Measurements from ENCODE around the gene RASL11A.
"Not testable (repeated sequence)": the region's sequence is repeated elsewhere in the genome, so short reads cannot be mapped to it uniquely, and the experiment has no call there.

RASL11A gene

DNA sequence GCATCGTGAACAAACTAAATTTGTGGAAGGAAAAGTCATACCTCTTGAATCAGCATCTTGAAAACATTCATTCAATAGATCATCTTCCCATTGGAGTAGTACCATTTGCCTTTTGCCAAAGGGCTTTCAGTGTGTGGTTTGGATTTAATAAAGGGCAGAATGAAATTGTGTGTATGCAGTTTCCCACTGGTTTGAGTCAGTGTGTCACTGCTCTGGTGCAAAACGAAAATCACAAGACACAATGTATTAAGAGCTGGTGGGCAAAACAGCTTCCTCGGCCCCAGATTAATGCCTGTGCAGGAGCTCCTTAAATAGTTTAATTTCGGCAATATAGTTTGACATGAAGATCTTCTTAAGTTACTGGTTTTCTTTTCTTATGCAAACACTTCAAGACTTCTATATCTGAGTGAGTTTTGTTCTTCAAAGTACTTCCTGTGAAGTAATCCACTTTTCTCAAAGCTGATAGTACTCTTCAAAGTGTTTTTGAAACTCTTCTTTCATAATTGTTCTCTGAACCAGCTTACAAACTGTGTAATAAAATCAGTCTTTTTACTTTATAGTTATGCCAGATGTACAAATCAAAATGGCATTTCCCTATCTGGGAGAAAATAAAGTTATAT is 32.1 kb downstream of the RASL11A start:
- DNase-seq = no peak

DNA sequence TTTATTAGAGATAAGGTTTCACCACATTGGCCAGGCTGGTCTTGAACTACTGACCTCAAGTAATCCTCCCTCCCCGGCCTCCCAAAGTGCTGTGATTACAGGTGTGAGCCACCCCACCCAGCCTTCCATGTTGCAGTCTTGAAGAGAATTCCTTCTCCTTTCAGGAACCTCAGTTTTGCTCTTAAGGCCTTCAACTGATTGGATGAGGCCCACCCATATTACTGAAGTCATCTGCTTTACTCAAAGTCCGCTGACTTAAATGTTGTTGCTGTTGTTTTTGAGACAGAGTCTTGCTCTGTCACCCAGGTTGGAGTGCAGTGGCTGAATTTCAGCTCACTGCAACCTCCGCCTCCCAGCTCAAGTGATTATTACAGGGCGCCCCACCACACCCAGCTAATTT is 33.5 kb downstream of the RASL11A start:
- DNase-seq = no peak

DNA sequence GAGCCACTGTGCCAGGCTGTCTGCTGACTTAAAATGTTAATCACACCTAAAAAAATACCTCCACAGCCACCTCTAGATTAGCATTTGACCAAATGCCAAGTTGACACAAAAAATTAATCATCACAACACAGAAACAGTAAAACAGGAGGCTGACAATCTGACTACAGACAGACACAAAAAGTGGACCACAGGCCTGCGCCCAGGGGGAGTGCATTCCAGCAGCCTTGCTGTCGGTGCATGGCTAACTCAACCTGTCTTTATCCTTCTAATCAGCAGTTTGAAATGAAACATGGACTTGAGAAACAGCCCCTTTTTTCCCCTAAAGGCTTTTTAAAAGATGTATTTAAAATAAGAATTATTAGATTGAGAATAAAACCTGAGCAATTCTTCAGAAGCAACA is 34.0 kb downstream of the RASL11A start:
- DNase-seq = no peak

DNA sequence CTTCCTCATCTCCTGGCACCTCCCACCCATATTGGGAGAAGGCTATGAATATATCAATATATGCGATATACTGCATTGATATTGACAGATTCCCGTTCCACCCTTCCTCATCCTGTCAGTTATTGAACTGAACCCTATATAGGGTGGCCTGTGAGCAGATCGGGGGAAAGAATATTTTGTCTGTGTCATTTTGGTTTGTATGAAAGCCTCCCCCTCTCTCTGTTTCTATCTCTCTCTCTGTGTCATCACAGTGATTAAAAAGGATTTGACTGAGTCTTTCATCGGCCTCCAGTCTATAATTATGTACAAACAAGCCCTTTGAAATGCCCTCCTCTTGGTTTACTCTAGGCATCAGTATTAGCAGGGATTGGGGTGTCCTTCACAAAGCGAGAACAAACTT is 35.7 kb downstream of the RASL11A start:
- DNase-seq = no peak

DNA sequence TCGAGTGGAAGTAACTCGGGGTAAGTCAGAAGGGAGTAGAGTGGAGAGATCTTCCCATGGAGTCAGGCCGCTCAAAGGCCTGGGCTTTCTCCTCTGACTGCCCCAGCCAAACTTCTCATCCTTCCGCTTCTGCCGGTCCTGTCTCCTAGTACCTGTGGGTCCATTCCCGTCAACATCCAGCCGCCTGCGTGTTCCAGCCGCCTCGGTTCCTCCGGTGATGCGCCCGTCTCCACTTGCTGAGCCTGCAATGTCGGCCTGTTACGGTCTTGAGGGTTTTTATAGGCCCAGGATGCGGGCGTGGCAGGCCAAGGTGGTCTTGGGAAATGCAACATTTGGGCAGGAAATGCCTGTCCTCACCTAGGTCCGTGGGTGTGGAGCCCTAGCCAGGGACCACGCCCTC is 38.3 kb downstream of the RASL11A start:
- no peak for DNase-seq

DNA sequence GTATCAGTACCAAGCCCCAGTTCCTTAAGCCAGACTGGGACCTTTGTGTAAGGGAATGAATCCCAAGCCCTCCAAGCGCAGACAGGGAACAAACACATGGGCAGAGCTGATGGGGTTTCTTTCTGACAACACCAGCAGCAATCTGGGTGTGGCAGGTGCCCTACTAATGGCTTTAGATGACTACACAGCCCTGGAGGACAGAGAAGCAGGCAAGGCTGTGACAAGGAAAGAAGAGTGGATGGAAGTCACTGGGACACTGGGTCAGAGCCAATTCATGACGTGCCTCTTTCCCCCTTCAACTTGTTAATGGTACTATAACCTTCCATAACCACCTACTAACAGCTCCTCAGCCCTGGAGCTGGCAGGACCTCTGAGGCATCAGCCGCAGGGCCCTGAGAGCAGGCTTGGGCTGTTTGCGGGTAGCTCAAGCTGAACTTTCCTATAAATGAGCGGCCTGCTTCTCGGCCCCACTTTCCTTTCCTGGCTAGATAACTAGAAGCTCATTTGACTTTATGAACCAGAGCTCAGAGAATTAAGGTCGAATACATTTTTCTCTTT is 38.9 kb downstream of the RASL11A start:
- no peak for DNase-seq

DNA sequence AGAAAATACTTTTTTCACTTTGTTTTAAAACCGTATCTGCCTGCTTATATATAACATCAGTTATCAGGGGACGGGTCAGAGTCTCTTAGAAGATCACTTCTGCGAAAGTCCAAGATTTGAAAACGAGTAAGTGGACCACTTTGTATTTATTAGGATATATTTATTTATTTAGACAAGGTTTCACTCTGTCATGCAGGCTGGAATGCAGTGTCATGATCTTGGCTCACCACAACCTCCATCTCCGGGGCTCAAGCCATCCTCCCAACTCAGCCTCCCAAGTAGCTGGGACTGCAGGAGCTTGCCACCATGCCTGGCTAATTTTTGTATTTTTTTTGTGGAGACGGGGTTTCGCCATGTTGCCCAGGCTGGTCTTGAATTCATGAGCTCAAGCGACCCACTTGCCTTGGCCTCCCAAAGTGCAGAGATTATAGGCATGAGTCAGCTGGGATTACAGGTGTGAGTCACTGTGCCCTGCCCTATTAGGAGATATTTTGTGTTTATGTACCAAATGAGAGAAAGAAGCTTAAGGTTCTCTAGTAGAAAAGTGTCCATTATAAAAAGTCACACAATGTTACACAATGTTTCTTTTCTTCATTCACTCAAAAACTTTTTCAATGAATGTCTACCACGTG is 39.5 kb downstream of the RASL11A start:
- no peak for DNase-seq

DNA sequence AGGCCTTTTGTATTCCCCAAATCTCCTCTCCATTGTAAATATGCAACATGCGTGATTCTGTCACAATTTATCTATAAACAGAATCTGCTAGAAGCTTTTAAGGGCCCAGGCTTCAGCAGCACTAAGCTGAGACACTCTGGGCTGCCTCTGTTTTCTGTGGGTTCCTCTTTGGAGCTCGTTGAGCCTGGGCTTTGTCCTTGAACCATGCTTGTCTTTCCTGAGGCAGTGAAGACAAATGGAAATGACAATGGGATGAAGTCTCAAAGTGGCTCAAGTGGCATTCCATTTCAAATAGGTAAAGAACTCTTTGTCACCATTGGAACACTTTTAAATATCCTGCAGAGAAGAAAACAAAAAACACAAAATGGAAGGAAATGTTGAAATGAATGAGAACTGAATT is 40.3 kb downstream of the RASL11A start:
- no peak for DNase-seq

DNA sequence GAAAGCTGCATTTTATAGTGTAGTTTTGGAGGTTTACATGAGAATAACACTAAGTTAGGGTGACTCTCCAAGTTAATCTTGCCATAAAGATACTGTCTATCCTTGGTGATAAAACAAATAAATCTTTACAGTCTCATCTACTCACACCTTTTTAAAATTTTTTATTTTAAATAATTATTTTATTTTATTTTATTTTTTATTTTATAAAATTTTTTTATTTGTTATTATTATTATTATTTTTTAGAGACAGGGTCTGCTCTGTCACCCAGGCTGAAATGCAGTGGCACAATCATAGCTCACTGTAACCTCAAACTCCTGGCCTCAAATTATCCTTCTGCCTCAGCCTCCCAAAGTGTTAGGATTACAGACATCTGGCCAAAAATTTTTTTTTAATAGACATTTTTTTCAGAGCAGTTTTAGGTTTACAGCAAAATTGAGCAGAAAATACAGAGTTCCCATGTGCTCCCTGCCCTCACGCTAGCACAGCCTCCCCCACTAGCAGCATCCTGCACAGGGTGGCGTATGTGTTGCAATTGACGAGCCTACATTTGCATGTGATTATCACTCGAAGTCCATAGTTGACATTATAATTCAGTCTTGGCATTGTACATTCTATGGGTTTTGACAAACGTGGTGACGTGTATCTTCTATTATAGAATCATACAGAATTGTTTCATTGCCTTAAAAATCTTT is 41.0 kb downstream of the RASL11A start:
- DNase-seq = no peak

DNA sequence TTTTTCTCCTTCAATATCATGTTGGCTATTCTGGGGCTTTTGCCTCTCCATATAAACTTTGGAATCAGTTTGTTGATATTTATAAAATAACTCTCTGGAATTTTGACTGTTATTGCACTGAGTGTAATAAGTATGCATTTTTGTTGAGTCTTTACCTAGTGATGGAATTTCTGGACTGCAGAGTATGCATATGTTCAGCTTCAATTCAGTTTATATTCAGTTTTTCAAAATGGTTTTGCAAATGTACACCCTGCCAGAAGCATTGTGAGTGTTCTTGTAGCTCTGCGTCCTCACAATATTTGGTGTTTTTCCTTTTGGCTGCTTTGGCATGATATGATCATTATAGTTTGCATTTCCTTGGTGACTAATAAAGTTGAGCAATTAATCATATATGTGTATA is 43.1 kb downstream of the RASL11A start:
- DNase-seq = no peak

DNA sequence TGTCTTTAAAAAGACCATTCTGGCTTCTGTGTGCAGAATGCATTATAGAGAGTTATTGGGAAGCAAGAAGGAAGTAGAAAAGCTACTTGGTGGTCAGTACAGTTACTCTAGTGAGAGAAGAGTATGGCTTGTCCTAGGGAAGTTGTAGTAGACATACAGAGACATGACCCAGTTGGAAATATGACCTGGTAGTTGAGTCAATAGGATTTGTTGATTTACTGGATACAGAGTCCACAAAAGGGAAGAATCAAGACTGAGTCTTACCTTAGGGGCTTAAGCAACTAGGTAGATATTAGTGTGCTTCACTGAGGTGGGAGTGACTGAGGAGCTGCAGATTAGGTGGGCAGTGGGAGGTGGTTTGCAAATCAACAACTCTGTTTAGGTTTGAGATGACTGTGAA is 48.8 kb downstream of the RASL11A start:
- no peak for DNase-seq

DNA sequence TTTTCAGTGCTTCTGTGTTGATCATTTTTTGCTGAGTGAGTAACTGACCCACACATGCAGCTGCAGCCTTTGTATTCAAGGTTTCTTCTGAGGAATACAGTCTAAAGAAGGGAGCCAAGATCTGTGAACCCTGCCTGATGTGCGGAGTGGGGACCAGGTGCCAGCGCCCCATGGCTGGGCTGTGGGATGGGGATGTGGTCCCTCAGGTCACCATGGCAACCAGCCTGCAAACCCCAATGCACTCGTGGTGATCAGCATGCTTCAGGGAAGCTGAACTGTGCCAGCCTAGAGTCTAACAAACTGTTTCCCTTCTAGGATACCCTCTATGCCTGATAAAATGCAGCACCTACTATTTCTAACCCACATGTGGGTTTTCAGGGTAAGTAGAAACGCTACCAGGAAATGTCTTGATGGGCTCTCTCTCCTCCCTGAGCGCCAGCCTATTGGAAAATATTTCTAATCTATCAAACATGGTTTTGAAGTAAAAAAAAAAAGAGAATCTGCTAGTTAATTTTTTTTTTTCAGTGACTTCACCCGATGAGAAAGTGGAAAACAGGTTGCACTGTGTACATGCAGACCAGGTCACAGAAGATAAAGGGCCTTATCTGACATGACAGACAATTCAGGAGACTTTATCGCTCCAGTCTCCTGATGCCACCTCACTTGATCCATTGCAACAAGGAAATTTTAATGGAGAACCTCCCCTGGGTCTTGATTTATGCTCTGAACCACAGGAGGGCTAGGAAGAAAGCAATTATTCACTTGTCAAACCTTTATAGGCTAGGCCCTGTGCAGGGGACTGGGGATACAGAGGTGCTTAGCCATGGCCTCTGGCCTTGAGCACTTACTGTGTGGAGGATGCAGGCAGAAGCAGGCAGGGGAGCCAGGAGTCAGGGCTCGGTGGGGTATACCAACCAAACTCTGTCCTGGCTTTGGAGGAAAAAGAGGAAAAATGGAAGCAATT is 51.1 kb downstream of the RASL11A start:
- no peak for DNase-seq

DNA sequence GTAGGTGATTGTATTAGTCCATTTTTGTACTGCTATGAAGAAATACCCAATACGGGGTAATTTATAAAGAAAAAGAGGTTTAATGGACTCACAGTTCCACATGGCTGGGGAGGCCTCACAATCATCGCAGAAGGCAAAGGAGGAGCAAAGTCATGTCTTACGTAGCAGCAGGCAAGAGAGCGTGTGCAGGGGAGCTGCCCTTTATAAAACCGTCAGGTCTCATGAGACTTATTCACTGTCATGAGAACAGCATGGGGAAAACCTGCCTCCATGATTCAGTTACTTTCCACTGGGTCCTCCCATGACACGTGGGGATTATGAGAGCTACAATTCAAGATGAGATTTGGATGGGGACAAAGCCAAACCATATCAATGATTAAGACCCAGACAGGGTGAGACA is 51.8 kb downstream of the RASL11A start:
- DNase-seq = not testable (repeated sequence)
